Ishikawa (cell line): ENCODE results near the gene CHN1.

Source experiments
- CEBPB ChIP-seq: IDR thresholded peaks from 2 replicates; pipeline ENCODE4 v1.6.1; 2012
- CREB1 ChIP-seq: IDR thresholded peaks from 2 replicates; pipeline ENCODE4 v1.6.1; 2012; ENCODE audit warnings: low read depth
- EGR1 ChIP-seq: IDR thresholded peaks from 2 replicates; pipeline ENCODE4 v1.6.1; 2012
- EP300 ChIP-seq: IDR thresholded peaks from 2 replicates; pipeline ENCODE4 v1.6.1; 2012; ENCODE audit warnings: borderline replicate concordance
- FOXM1 ChIP-seq: IDR thresholded peaks from 2 replicates; pipeline ENCODE4 v1.6.1; 2012; ENCODE audit warnings: low read depth, borderline replicate concordance
- NFIC ChIP-seq: IDR thresholded peaks from 2 replicates; pipeline ENCODE4 v1.6.1; 2012
- RAD21 ChIP-seq: IDR thresholded peaks from 2 replicates; pipeline ENCODE4 v1.6.1; 2012; ENCODE audit warnings: low read depth
- TAF1 ChIP-seq: IDR thresholded peaks from 2 replicates; pipeline ENCODE4 v1.6.1; 2012; ENCODE audit warnings: low read depth, mild to moderate bottlenecking
- TCF12 ChIP-seq: IDR thresholded peaks from 2 replicates; pipeline ENCODE4 v1.6.1; 2012; ENCODE audit warnings: low read depth
- TEAD4 ChIP-seq: IDR thresholded peaks from 2 replicates; pipeline ENCODE4 v1.6.1; 2012
- YY1 ChIP-seq: IDR thresholded peaks from 2 replicates; pipeline ENCODE4 v1.6.1; 2012; ENCODE audit warnings: low read depth
- ZBTB7A ChIP-seq: IDR thresholded peaks from 2 replicates; pipeline ENCODE4 v1.6.1; 2012; ENCODE audit warnings: low read depth
- TF ChIP-seq, protein P1 (sequence below): IDR thresholded peaks from 2 replicates; pipeline ENCODE4 v1.6.1; 2012
- TF ChIP-seq, protein P2 (sequence below): IDR thresholded peaks from 2 replicates; pipeline ENCODE4 v1.6.1; 2012
- TF ChIP-seq, protein P3 (sequence below): IDR thresholded peaks from 2 replicates; pipeline ENCODE4 v1.6.1; 2012; ENCODE audit warnings: low read depth, mild to moderate bottlenecking

The CHN1 gene

DNA sequence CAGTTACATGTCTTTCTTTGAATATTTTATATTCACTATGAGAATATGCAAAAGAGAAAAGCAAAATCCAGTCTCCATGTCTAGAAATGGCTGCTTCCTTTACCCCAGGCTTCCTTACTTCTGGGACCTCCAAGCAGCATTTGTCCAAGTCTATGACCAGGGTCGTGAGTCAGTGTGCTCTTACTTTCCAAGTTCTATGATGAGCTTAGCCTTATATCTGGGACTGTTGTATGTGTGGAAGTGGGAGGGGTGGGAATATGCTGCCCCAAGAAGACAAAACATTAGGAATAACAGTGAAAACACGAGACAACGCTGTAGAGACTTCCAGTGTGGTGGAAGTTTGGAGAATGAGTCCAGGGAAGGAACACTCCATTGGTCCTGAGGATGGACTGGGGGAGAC, 219.7 kb downstream of the CHN1 start:
- TF ChIP-seq TAF1 (no peak), CEBPB (no peak), ZBTB7A (no peak), RAD21 (no peak), NFIC (no peak), CREB1 (no peak), EGR1 (no peak), EP300 (no peak), FOXM1 (no peak), TEAD4 (no peak), TCF12 (no peak), YY1 (no peak)
- TF ChIP-seq, protein P1, sequence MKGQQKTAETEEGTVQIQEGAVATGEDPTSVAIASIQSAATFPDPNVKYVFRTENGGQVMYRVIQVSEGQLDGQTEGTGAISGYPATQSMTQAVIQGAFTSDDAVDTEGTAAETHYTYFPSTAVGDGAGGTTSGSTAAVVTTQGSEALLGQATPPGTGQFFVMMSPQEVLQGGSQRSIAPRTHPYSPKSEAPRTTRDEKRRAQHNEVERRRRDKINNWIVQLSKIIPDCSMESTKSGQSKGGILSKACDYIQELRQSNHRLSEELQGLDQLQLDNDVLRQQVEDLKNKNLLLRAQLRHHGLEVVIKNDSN: no peak
- TF ChIP-seq, protein P2, sequence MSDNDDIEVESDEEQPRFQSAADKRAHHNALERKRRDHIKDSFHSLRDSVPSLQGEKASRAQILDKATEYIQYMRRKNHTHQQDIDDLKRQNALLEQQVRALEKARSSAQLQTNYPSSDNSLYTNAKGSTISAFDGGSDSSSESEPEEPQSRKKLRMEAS: no peak
- TF ChIP-seq, protein P3, sequence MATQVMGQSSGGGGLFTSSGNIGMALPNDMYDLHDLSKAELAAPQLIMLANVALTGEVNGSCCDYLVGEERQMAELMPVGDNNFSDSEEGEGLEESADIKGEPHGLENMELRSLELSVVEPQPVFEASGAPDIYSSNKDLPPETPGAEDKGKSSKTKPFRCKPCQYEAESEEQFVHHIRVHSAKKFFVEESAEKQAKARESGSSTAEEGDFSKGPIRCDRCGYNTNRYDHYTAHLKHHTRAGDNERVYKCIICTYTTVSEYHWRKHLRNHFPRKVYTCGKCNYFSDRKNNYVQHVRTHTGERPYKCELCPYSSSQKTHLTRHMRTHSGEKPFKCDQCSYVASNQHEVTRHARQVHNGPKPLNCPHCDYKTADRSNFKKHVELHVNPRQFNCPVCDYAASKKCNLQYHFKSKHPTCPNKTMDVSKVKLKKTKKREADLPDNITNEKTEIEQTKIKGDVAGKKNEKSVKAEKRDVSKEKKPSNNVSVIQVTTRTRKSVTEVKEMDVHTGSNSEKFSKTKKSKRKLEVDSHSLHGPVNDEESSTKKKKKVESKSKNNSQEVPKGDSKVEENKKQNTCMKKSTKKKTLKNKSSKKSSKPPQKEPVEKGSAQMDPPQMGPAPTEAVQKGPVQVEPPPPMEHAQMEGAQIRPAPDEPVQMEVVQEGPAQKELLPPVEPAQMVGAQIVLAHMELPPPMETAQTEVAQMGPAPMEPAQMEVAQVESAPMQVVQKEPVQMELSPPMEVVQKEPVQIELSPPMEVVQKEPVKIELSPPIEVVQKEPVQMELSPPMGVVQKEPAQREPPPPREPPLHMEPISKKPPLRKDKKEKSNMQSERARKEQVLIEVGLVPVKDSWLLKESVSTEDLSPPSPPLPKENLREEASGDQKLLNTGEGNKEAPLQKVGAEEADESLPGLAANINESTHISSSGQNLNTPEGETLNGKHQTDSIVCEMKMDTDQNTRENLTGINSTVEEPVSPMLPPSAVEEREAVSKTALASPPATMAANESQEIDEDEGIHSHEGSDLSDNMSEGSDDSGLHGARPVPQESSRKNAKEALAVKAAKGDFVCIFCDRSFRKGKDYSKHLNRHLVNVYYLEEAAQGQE: no peak

DNA sequence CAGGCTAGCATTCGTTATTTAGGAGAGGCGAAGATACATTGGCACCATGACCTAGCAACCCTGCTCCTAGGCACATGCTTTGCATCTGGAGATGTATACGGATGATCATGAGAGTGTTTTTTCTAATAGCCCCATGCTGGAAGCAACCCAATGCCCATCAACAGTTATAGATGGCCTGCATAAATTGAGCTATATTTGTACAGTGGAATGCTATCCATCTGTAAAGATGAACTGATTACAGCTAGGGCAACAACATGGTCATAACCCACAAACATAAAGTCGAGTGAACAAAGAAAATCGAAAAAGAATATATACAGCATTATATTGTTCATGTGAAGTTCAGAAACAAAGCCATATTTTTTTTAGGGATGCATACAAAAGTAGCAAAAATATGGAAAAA, 220.3 kb downstream of the CHN1 start:
- TF ChIP-seq ZBTB7A (no peak), CEBPB (no peak), EP300 (no peak)

DNA sequence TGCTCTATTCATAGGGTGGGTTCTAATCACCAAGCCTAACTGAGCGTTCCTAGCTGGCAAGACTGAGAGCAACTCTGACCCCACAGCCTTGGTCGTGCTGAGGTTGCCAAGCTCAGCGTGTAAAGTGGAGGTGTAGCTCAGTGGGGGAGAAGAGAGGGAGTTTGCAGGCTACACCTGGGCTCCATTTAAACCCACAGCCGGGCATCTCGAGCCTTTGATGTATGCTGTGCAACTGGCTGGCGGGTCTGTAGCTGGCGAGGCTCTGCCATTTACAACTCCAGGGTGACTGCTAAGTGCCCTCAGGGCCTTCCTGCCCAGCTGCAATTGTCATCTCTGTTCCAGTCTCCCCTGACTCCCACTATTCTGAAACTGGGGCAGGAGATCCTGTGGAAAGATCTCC, 220.9 kb downstream of the CHN1 start:
- TF ChIP-seq ZBTB7A (no peak), EGR1 (no peak), NFIC (no peak), EP300 (no peak), CREB1 (no peak), TAF1 (no peak)
- TF ChIP-seq, protein P3: no peak
- TF ChIP-seq, protein P1: no peak
- TF ChIP-seq, protein P2: no peak

DNA sequence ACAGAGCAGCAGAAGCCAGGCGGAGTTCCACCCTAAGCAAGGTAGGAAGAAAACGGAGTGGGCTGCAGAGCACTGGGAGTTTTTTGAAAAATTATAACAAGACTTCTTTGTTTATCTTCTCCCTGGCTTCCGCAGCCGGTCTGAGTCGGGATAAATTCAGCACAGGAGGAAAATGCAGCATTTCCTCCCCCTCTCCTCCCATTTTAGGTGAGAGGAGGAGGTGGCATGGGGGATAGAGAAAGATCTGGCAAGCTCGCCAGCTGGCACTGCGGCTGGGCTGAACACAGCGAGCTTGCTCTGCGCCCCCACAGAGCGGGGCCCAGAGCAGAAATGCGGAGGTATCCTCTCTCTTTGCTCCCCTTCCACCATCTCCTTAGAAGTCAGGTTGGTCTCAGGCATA, 223.2 kb downstream of the CHN1 start:
- no peak for TF ChIP-seq CREB1
- TF ChIP-seq CEBPB: no peak
- no peak for TF ChIP-seq FOXM1
- no peak for TF ChIP-seq EGR1
- TF ChIP-seq, protein P3: no peak
- no peak for TF ChIP-seq NFIC
- no peak for TF ChIP-seq EP300
- TF ChIP-seq, protein P2: no peak

DNA sequence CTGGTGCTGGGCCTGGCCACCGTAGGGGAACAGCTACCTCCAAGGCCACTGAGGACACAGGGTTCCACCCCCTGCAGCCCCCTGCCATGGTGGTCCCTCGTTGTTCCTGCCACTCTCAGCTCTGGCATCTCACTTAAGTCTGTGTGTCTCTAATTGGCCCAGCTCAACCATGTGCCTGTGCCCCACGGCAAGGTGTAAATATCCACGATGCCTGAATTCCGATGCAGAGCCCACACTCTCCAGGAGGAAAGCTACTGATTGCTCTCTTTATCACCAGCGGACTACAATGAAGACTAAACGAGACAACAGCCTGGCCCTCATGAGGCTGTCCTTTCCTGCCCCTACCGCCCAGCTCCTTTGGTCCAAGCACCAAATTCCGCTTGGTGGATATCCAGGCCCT, 223.9 kb downstream of the CHN1 start:
- no peak for TF ChIP-seq YY1
- no peak for TF ChIP-seq TAF1
- TF ChIP-seq EGR1: no peak
- TF ChIP-seq, protein P2: no peak
- no peak for TF ChIP-seq ZBTB7A
- TF ChIP-seq CREB1: no peak
- TF ChIP-seq, protein P1: no peak
- no peak for TF ChIP-seq TCF12
- TF ChIP-seq CEBPB: no peak
- TF ChIP-seq EP300: no peak
- TF ChIP-seq TEAD4: no peak
- no peak for TF ChIP-seq FOXM1
- no peak for TF ChIP-seq NFIC
- TF ChIP-seq RAD21: no peak
- TF ChIP-seq, protein P3: no peak
